Breast epithelium (tissue), 4 donors: ENCODE results near the gene OPCML. TPM values are rescaled to one million over a fixed set of nuclear protein-coding genes. Genes with fewer than 3 reads are reported as not detected.

ENCODE experiments used
- DNase-seq, 2 donors: peaks; one replicate each; pipeline ENCODE4 v3.0.0-alpha.2; 2019; ENCODE audit warnings: low spot score in 2 of 2
- H3K27ac ChIP-seq, 2 donors: fragments of 200-600 bp; sonication (generic) in 1 of 2; one replicate each; pipeline ENCODE4 v1.5.1; 2016 to 2019; ENCODE audit warnings: mild to moderate bottlenecking in 1 of 2
- H3K27me3 ChIP-seq, 2 donors: fragments of 200-600 bp; sonication (generic) in 1 of 2; one replicate each; pipeline versions ENCODE4 v1.5.1 to v1.6.0; 2017 to 2019; ENCODE audit warnings: control low read depth in 1 of 2, mild to moderate bottlenecking in 1 of 2
- H3K36me3 ChIP-seq: fragments of 200-600 bp; one replicate; pipeline ENCODE4 v1.5.1; 2019
- H3K4me1 ChIP-seq, 2 donors: fragments of 200-600 bp; sonication (generic); one replicate each; pipeline ENCODE4 v1.5.1; 2016 to 2019; ENCODE audit warnings: control low read depth in 1 of 2
- H3K4me3 ChIP-seq, 3 donors: fragments of 200-600 bp; sonication (generic); 1 replicate in 2 of 3; 2 replicates in 1 of 3; pipeline ENCODE4 v1.5.1; 2016 to 2019; ENCODE audit warnings: mild to moderate bottlenecking in 3 of 3, moderate library complexity in 2 of 3
- H3K9me3 ChIP-seq, 2 donors: fragments of 200-600 bp; sonication (generic) in 1 of 2; one replicate each; pipeline ENCODE4 v1.5.1; 2016 to 2019; ENCODE audit warnings: control low read depth in 1 of 2
- POLR2A ChIP-seq: fragments of 450-650 bp; IDR thresholded peaks from one replicate; pipeline ENCODE4 v1.6.1; 2016; ENCODE audit warnings: antibody characterized with exemption, mild to moderate bottlenecking, moderate library complexity
- POLR2AphosphoS5 ChIP-seq, 3 donors: sonication (generic); formaldehyde crosslinking; IDR thresholded peaks; one replicate each; pipeline ENCODE4 v1.6.1; 2017; ENCODE audit warnings: antibody characterized with exemption in 3 of 3
- intact Hi-C: fragments of 100-400 bp; cut with DNase I; formaldehyde crosslinking; loops from one replicate; pipeline ENCODE4 v1.15.1; 2023; ENCODE audit warnings: low total_unique reads
- total RNA-seq, 3 donors: library from RNA; depleted of rRNA; stranded (reverse); fragments of >200 nt; gene quantifications; one replicate each; pipeline ENCODE4 v1.1.0, GENCODE V29; 2016
- TF ChIP-seq, protein P1 (sequence below), 3 donors: fragments of 450-650 bp; IDR thresholded peaks; one replicate each; pipeline ENCODE4 v1.5.1; 2016 to 2017; ENCODE audit warnings: antibody characterized with exemption in 3 of 3, mild to moderate bottlenecking in 3 of 3, moderate library complexity in 3 of 3

Gene OPCML
- total RNA-seq, 3 donors from 2014 or later: not detected

- Histone ChIP-seq H3K4me3 (no peak overlapping the region), H3K27ac (no peak overlapping the region), H3K9me3 (no peaks in the 10 kb centered on the region), H3K27me3 (no peaks in the 10 kb centered on the region), H3K4me1 (no peaks in the 10 kb centered on the region), H3K36me3 (no peaks in the 10 kb centered on the region)
- intact Hi-C loops: no loop called here
- DNase-seq: no peak
- no peak for TF ChIP-seq POLR2AphosphoS5 (IDR thresholded peaks at IDR 0.05)
- TF ChIP-seq, protein P1, sequence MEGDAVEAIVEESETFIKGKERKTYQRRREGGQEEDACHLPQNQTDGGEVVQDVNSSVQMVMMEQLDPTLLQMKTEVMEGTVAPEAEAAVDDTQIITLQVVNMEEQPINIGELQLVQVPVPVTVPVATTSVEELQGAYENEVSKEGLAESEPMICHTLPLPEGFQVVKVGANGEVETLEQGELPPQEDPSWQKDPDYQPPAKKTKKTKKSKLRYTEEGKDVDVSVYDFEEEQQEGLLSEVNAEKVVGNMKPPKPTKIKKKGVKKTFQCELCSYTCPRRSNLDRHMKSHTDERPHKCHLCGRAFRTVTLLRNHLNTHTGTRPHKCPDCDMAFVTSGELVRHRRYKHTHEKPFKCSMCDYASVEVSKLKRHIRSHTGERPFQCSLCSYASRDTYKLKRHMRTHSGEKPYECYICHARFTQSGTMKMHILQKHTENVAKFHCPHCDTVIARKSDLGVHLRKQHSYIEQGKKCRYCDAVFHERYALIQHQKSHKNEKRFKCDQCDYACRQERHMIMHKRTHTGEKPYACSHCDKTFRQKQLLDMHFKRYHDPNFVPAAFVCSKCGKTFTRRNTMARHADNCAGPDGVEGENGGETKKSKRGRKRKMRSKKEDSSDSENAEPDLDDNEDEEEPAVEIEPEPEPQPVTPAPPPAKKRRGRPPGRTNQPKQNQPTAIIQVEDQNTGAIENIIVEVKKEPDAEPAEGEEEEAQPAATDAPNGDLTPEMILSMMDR (IDR thresholded peaks at IDR 0.05): no peak
- TF ChIP-seq POLR2A: no peak
Observed at GRCh38 chr11:133285359-133285758, 246.9 kb downstream of the OPCML start.

GRCh38 chr11:133284156-133284555 lies 248.1 kb downstream of the OPCML start:
- TF ChIP-seq POLR2AphosphoS5 (IDR thresholded peaks at IDR 0.05) (no peak), POLR2A (no peak)
- TF ChIP-seq, protein P1 (IDR thresholded peaks at IDR 0.05): no peak
- Histone ChIP-seq H3K27me3 (peaks cover 0 to 4% of the 10 kb centered on the region in 2 donors), H3K36me3 (no peaks in the 10 kb centered on the region), H3K27ac (no peak overlapping the region), H3K4me3 (no peak overlapping the region), H3K9me3 (no peaks in the 10 kb centered on the region), H3K4me1 (no peaks in the 10 kb centered on the region)
- no peak for DNase-seq
- intact Hi-C loops: no loop called here

DNA sequence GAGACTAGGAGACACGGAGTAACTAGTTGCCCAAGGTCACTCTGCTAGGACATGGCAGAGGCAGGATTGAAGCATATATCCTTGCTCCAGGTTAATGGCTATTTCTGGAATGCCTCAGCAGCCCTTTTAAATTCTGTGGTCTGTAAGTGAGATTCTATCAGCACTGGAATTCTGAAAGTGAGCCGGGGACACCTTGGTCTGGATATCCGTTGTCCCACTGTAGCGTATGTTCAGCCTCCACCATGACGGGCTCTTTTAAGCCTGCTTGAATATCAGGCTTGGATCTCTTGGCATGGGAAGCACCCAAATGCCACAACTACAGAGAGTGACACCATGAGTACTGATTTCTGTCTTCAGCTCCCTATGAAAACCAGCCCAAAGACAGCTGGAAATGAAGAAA lies 254.4 kb downstream of the OPCML start:
- intact Hi-C loops: no loop called here

GRCh38 chr11:133271871-133272776 lies 260.2 kb downstream of the OPCML start:
- intact Hi-C loops: no loop called here
- no peak for DNase-seq
- no peak for TF ChIP-seq POLR2A
- TF ChIP-seq, protein P1 (IDR thresholded peaks at IDR 0.05): no peak
- no peak for TF ChIP-seq POLR2AphosphoS5 (IDR thresholded peaks at IDR 0.05)

More for the DNA sequence above, 254.4 kb downstream of the OPCML start:
- peaks cover 0 to 6% of the 10 kb centered on the region in 2 donors for H3K27me3 ChIP-seq
- no peak overlapping the region for H3K27ac ChIP-seq
- H3K4me3 ChIP-seq: no peak overlapping the region
- TF ChIP-seq POLR2AphosphoS5 (IDR thresholded peaks at IDR 0.05) (no peak), POLR2A (no peak)
- TF ChIP-seq, protein P1 (IDR thresholded peaks at IDR 0.05): no peak
- H3K36me3 ChIP-seq: no peaks in the 10 kb centered on the region
- H3K4me1 ChIP-seq: no peaks in the 10 kb centered on the region
- no peak for DNase-seq
- H3K9me3 ChIP-seq: no peaks in the 10 kb centered on the region

DNA sequence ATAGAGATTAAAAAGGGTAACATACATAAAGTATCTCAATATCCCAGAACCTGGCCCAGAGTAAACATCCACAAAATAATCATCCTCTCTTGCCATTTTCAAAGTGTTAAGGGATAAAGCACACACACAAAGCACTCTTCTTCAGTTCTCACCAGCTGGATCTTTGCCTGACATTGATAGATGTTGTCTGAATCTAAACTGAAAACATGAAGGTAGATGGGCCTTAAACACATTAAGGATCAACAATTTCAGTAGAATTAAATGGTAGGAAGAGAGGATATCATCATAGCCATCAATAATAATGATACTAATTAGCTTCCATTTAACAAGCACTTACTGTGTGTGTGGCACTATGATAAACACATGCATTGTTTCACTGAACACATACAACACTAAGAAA lies 261.1 kb downstream of the OPCML start:
- Histone ChIP-seq H3K9me3 (no peaks in the 10 kb centered on the region), H3K4me1 (no peaks in the 10 kb centered on the region), H3K27me3 (no peaks in the 10 kb centered on the region), H3K4me3 (no peak overlapping the region), H3K27ac (no peak overlapping the region), H3K36me3 (no peaks in the 10 kb centered on the region)
- TF ChIP-seq POLR2AphosphoS5 (IDR thresholded peaks at IDR 0.05) (no peak), POLR2A (no peak)
- TF ChIP-seq, protein P1 (IDR thresholded peaks at IDR 0.05): no peak
- no peak for DNase-seq
- intact Hi-C loops: no loop called here

More at GRCh38 chr11:133271871-133272776, 260.2 kb downstream of the OPCML start:
- H3K4me1 ChIP-seq: no peaks in the 10 kb centered on the region
- no peaks in the 10 kb centered on the region for H3K27me3 ChIP-seq
- no peak overlapping the region for H3K27ac ChIP-seq
- no peak overlapping the region for H3K4me3 ChIP-seq
- no peaks in the 10 kb centered on the region for H3K36me3 ChIP-seq
- H3K9me3 ChIP-seq: no peaks in the 10 kb centered on the region
